Neural cell (in vitro differentiated cells): Measurements from ENCODE around the gene SLC7A8.

ENCODE experiments used
- CTCF ChIP-seq: fragments of 450-650 bp; IDR thresholded peaks from 2 replicates; pipeline ENCODE4 v1.5.1; 2014; ENCODE audit warnings: antibody characterized with exemption, mild to moderate bottlenecking, moderate library complexity; ENCODE audit not compliant: poor library complexity, severe bottlenecking
- MXI1 ChIP-seq: fragments of 450-650 bp; conservative IDR thresholded peaks from 2 replicates; pipeline ENCODE4 v1.6.1; 2014; ENCODE audit warnings: antibody characterized with exemption, mild to moderate bottlenecking; ENCODE audit not compliant: poor library complexity, severe bottlenecking
- POLR2AphosphoS5 ChIP-seq: IDR thresholded peaks from 2 replicates; pipeline ENCODE4 v1.6.1; 2012
- REST ChIP-seq: IDR thresholded peaks from 2 replicates; pipeline ENCODE4 v1.6.1; 2012; ENCODE audit warnings: borderline replicate concordance
- TAF1 ChIP-seq: IDR thresholded peaks from 2 replicates; pipeline ENCODE4 v1.6.1; 2012; ENCODE audit warnings: low read depth

- TF ChIP-seq CTCF = no peak
- TF ChIP-seq MXI1 = no peak
- TF ChIP-seq POLR2AphosphoS5 = no peak
- TF ChIP-seq REST = no peak
- TF ChIP-seq TAF1 = no peak
Measured at GRCh38 chr14:23085458-23085857, 98.0 kb downstream of the SLC7A8 start.
